Kidney (tissue), 14 donors: Measurements from ENCODE around the gene LYZL4. TPM values are rescaled to one million over a fixed set of nuclear protein-coding genes. Genes with fewer than 3 reads are reported as not detected.

Experiments
- DNase-seq, 5 donors: peaks; one replicate each; pipeline ENCODE4 v3.0.0-alpha.2; 2013 to 2020
- FAIRE-seq: peaks from 2 replicates; lab custom pipeline; 2012; peaks lifted over from hg19 to GRCh38; lab: Jason Lieb, UNC
- H3K27ac ChIP-seq, 2 donors: one replicate each; pipeline ENCODE4 v1.7.0; 2013; ENCODE audit warnings: low read depth in 2 of 2, low read length in 2 of 2, inconsistent platforms in 1 of 2
- H3K27me3 ChIP-seq: one replicate; pipeline ENCODE4 v1.7.1; 2013; ENCODE audit warnings: low read length, inconsistent platforms; ENCODE audit not compliant: control insufficient read depth, insufficient read depth
- H3K36me3 ChIP-seq, 3 donors: one replicate each; pipeline versions ENCODE4 v1.7.0 to v1.7.1; 2013; ENCODE audit warnings: low read length in 3 of 3, control low read depth in 1 of 3, inconsistent platforms in 1 of 3; ENCODE audit not compliant: insufficient read depth in 3 of 3, control insufficient read depth in 2 of 3
- H3K4me1 ChIP-seq, 3 donors: one replicate each; pipeline versions ENCODE4 v1.7.0 to v1.7.1; 2013; ENCODE audit warnings: low read length in 3 of 3, inconsistent platforms in 1 of 3, low read depth in 1 of 3; ENCODE audit not compliant: control insufficient read depth in 2 of 3, insufficient read depth in 2 of 3
- H3K4me3 ChIP-seq, 3 donors: one replicate each; pipeline versions ENCODE4 v1.7.0 to v1.8.1; 2013; ENCODE audit warnings: low read length in 3 of 3, control low read depth in 1 of 3, inconsistent platforms in 1 of 3
- H3K9ac ChIP-seq, 3 donors: one replicate each; pipeline versions ENCODE4 v1.7.0 to v1.7.1; 2013; ENCODE audit warnings: low read length in 3 of 3, control low read depth in 1 of 3, inconsistent platforms in 1 of 3
- H3K9me3 ChIP-seq, 3 donors: one replicate each; pipeline versions ENCODE4 v1.7.0 to v1.7.1; 2013; ENCODE audit warnings: low read length in 3 of 3, control low read depth in 1 of 3, inconsistent platforms in 1 of 3; ENCODE audit not compliant: control insufficient read depth in 2 of 3, insufficient read depth in 1 of 3
- intact Hi-C: fragments of 100-400 bp; cut with DNase I; formaldehyde crosslinking; loops from one replicate; pipeline ENCODE4 v1.11.1; 2022
- polyA plus RNA-seq: library from polyadenylated mRNA; stranded (reverse); fragments of 350-450 nt; fragmentation: Illumina TruSeq; extraction: RNeasy Lipid Tissue Mini Kit (QIAGEN cat#74804); gene quantifications from one replicate; pipeline ENCODE4 v1.2.3, GENCODE V29; 2014; ENCODE audit warnings: low read depth, low replicate concordance; ENCODE audit not compliant: insufficient read depth
- total RNA-seq: library from RNA; stranded (reverse); fragmentation: NEBNext Ultra II Directional; extraction: Animal tissue kit (Norgen Biotek cat#: 25700); gene quantifications from one replicate; pipeline ENCODE4 v1.2.1, GENCODE V29; 2021
- TF ChIP-seq, protein P1 (sequence below): IDR thresholded peaks from 3 replicates; pipeline ENCODE4 v1.5.1; 2012; ENCODE audit warnings: mild to moderate bottlenecking, moderate library complexity, borderline replicate concordance; ENCODE audit not compliant: insufficient read depth; ENCODE audit errors: extremely low read depth
- donor health status: control.
- donor health status: control.
- donor health status: control.
- donor health status: control.
- donor health status: control.
- donor health status: DM: yes; HTN: yes; CAD: no.
- donor health status: Normal renal cell carcinoma (clear cell type).

Gene LYZL4
- total and polyA plus RNA-seq, 2 donors from 2014 or later, result not detected

- no peak overlapping the region for H3K9ac ChIP-seq
- no peak for FAIRE-seq
Measured at GRCh38 chr3:42387802-42388651, 22.4 kb downstream of the LYZL4 start.

DNA sequence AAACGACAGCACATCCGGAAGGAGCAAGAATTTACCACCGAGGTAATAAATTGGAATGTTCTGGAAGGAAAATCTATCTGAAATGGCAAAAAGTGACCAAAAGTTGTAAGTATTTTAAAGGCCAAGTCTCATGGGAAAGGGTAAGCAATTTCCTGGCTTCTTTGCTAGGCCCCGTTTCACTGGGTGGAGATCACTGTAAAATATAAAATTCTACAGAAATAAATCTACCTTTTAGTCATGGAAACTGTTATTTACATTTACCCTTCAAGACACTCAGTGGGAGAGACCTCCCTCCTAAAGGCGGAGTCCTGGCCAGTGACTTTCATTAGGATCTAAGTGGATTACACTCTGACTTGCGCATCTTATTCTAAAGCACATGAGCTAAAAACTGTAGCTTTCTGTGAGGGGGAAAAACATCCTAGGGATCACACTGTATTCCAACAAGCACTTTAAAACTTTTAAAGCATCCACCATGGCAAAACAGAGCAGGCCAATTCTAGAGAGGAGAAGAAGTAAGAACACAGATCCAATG lies 28.8 kb downstream of the LYZL4 start:
- no peak for DNase-seq
- intact Hi-C loops, result no loop called here
- no peak for FAIRE-seq
- Histone ChIP-seq H3K36me3 (no peaks in the 10 kb centered on the region), H3K9ac (no peak overlapping the region), H3K4me3 (no peak overlapping the region), H3K9me3 (no peaks in the 10 kb centered on the region), H3K27ac (no peak overlapping the region), H3K27me3 (no peaks in the 10 kb centered on the region), H3K4me1 (no peaks in the 10 kb centered on the region)
- TF ChIP-seq, protein P1, sequence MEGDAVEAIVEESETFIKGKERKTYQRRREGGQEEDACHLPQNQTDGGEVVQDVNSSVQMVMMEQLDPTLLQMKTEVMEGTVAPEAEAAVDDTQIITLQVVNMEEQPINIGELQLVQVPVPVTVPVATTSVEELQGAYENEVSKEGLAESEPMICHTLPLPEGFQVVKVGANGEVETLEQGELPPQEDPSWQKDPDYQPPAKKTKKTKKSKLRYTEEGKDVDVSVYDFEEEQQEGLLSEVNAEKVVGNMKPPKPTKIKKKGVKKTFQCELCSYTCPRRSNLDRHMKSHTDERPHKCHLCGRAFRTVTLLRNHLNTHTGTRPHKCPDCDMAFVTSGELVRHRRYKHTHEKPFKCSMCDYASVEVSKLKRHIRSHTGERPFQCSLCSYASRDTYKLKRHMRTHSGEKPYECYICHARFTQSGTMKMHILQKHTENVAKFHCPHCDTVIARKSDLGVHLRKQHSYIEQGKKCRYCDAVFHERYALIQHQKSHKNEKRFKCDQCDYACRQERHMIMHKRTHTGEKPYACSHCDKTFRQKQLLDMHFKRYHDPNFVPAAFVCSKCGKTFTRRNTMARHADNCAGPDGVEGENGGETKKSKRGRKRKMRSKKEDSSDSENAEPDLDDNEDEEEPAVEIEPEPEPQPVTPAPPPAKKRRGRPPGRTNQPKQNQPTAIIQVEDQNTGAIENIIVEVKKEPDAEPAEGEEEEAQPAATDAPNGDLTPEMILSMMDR, result no peak

More at GRCh38 chr3:42387802-42388651, 22.4 kb downstream of the LYZL4 start:
- no peak overlapping the region for H3K4me3 ChIP-seq
- no peaks in the 10 kb centered on the region for H3K36me3 ChIP-seq
- TF ChIP-seq, protein P1, result no peak
- no peaks in the 10 kb centered on the region for H3K4me1 ChIP-seq
- H3K27ac ChIP-seq, result no peak overlapping the region
- H3K9me3 ChIP-seq, result no peaks in the 10 kb centered on the region
- peak in 1 of 5 donors; percentile 16 for DNase-seq
- H3K27me3 ChIP-seq, result no peaks in the 10 kb centered on the region
- intact Hi-C loops, result no loop called here

DNA sequence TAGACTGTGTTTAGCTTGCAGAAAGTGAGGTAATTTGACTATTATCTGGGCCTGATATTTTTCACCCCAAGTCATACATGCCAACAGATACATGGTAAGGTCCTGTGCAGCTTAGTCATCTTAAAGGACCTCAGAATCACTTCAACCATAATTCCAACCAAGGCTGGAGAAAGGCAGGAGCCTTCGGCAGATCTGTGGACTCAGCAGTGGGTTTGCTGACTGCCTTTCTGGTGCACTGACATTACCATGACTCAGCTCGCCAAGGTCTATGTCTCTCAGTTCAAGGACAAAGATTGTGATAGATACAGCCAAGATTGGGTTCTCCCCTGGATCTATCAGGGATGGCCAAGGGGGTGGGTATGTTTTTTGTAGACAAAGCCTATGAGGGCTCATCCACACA lies 32.7 kb downstream of the LYZL4 start:
- H3K27me3 ChIP-seq, result no peaks in the 10 kb centered on the region
- TF ChIP-seq, protein P1, result no peak
- FAIRE-seq (no peak), DNase-seq (no peak)
- H3K36me3 ChIP-seq, result no peaks in the 10 kb centered on the region
- no peaks in the 10 kb centered on the region for H3K9me3 ChIP-seq
- intact Hi-C loops, result no loop called here
- H3K27ac ChIP-seq, result no peak overlapping the region
- H3K4me1 ChIP-seq, result no peaks in the 10 kb centered on the region
- H3K4me3 ChIP-seq, result no peak overlapping the region
- no peak overlapping the region for H3K9ac ChIP-seq
